Gastroesophageal sphincter (tissue), 4 donors: ENCODE data around the gene ZNF223. TPM values are rescaled to one million over a fixed set of nuclear protein-coding genes. Genes with fewer than 3 reads are reported as not detected.
A peak's percentile ranks its signal among the peaks of the same experiment; 100 is the strongest.

Experiments
- ATAC-seq: fragments of 150-250 bp; one replicate; pipeline ENCODE4 v1.9.1; 2016; ENCODE audit warnings: mild to moderate bottlenecking, moderate library complexity
- H3K27ac ChIP-seq, 4 donors: fragments of 200-600 bp; sonication (generic) in 3 of 4; 1 replicate in 3 of 4; 2 replicates in 1 of 4; pipeline ENCODE4 v1.5.1; 2016 to 2019
- H3K27me3 ChIP-seq: fragments of 200-600 bp; sonication (generic); one replicate; pipeline ENCODE4 v1.5.1; 2019
- H3K36me3 ChIP-seq, 2 donors: fragments of 200-600 bp; sonication (generic); one replicate each; pipeline ENCODE4 v1.5.1; 2019; ENCODE audit warnings: control low read depth in 1 of 2
- H3K4me1 ChIP-seq, 3 donors: fragments of 200-600 bp; sonication (generic); 1 replicate in 2 of 3; 2 replicates in 1 of 3; pipeline ENCODE4 v1.5.1; 2016 to 2019; ENCODE audit warnings: control low read depth in 2 of 3
- H3K4me3 ChIP-seq, 2 donors: fragments of 200-600 bp; sonication (generic); one replicate each; pipeline ENCODE4 v1.5.1; 2019; ENCODE audit warnings: mild to moderate bottlenecking in 1 of 2, moderate library complexity in 1 of 2
- H3K9me3 ChIP-seq, 3 donors: fragments of 200-600 bp; sonication (generic); one replicate each; pipeline ENCODE4 v1.5.1; 2017 to 2019; ENCODE audit warnings: control low read depth in 2 of 3
- CTCF ChIP-seq, 4 experiments: fragments of 200-600 bp in 2 of 4; fragments of 450-650 bp in 2 of 4; sonication (generic) in 1 of 4; IDR thresholded peaks; one replicate each; pipeline ENCODE4 v1.5.1; 2017 to 2019; ENCODE audit warnings: antibody characterized with exemption in 4 of 4, mild to moderate bottlenecking in 2 of 4, moderate library complexity in 2 of 4
- EP300 ChIP-seq: sonication (generic); formaldehyde crosslinking; IDR thresholded peaks from one replicate; pipeline ENCODE4 v1.6.1; 2017; ENCODE audit warnings: antibody characterized with exemption, mild to moderate bottlenecking
- POLR2A ChIP-seq, 2 donors: fragments of 450-650 bp; IDR thresholded peaks; one replicate each; pipeline ENCODE4 v1.6.1; 2017; ENCODE audit warnings: antibody characterized with exemption in 2 of 2, mild to moderate bottlenecking in 2 of 2, moderate library complexity in 1 of 2
- POLR2AphosphoS5 ChIP-seq: sonication (generic); formaldehyde crosslinking; IDR thresholded peaks from one replicate; pipeline ENCODE4 v1.6.1; 2017; ENCODE audit warnings: antibody characterized with exemption
- WGBS, 2 donors: methylation state at CpG; one replicate each; pipeline ENCODE4 v1.1.5; 2018; ENCODE audit warnings: low coverage in 1 of 2; 5-methylcytosine and 5-hydroxymethylcytosine counted together
- total RNA-seq, 4 donors: library from RNA; depleted of rRNA; stranded (reverse); fragments of >200 nt; gene quantifications; one replicate each; pipeline ENCODE4 v1.1.0, GENCODE V29; 2016

Gene ZNF223
- total RNA-seq, 4 donors from 2014 or later, result 2.3 to 5.5 (median 4.4) TPM

DNA sequence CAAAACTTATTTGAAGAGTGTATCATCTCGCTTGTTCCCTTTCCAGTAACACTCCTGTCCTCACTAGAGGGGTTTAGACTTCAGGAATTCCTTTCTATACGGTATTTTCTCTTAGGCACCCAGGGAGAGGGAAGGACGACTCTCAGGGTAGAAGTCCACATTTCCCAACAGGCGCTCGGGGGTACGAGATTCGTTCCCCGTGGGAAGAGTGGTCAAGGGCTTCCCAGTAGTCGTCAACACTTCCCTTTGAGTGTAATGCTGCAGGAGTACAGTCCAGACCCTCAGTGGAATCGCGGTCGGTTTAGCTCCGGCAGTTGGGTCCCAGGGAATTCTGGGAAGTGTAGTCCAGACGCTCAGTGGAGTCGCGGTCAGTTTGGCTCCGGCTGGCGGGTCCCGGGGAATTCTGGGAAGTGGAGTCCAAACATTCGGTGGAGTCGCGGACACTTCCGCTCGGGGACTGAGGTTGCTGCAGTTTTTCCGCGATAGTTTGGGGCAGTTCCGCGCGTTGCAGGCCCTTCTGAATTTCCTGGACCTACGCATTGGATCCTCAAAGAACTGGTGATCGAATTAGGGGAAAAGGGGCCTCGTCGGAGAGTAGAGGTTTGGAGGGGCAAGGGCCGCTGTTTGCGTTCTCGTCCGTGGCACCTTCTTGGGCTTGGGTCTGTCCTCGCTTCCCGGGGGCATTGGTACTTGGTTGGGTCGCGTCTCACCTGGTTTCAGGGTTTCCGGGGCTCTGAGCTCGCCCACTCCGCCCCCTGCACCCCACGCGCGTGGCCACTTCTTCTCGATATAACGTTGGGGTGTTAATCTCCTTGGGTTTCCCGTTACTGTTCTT lies 42.3 kb downstream of the ZNF223 start, which contains the start of gene ZNF224:
Gene ZNF224, plus strand, starts transcription at position 431 of the 835 bp plus-strand sequence. CDS start 3,513 bp downstream, outside the sequence.
- Histone ChIP-seq H3K27me3 (no peaks in the 10 kb centered on the region), H3K9me3 (peaks cover 0 to 9% (median 0%) of the 10 kb centered on the region in 3 donors), H3K4me3 (peak within 1 kb of the TSS; percentile 41 to 77), H3K36me3 (peaks cover 0 to 27% of the 10 kb centered on the region in 2 donors), H3K27ac (peak within 1 kb of the TSS; percentile 11 to 83 (median 82)), H3K4me1 (peaks cover 0 to 21% (median 0%) of the 10 kb centered on the region in 3 donors)
- 0% methylated on average over 4 to 24 of the region's 50 CpGs for WGBS, 2 donors
- ATAC-seq, result peak; percentile 99
- TF ChIP-seq CTCF (IDR thresholded peaks at IDR 0.05) (no peak), POLR2AphosphoS5 (peak; percentile 60)

GRCh38 chr19:44107751-44108150 lies 55.9 kb downstream of the ZNF223 start:
- Histone ChIP-seq H3K4me1 (peaks cover 0 to 12% (median 3%) of the 10 kb centered on the region in 3 donors), H3K36me3 (peaks cover 13 to 64% of the 10 kb centered on the region in 2 donors), H3K27me3 (no peaks in the 10 kb centered on the region), H3K27ac (no peak overlapping the region), H3K4me3 (no peak overlapping the region), H3K9me3 (peaks cover 0 to 82% (median 6%) of the 10 kb centered on the region in 3 donors)
- no peak for ATAC-seq
- WGBS, 2 donors, result 87 to 93% methylated on average over 3 of the region's 3 CpGs
- TF ChIP-seq EP300, result no peak
- TF ChIP-seq POLR2AphosphoS5, result no peak
- no peak for TF ChIP-seq POLR2A (IDR thresholded peaks at IDR 0.05)
- no peak for TF ChIP-seq CTCF (IDR thresholded peaks at IDR 0.05)

DNA sequence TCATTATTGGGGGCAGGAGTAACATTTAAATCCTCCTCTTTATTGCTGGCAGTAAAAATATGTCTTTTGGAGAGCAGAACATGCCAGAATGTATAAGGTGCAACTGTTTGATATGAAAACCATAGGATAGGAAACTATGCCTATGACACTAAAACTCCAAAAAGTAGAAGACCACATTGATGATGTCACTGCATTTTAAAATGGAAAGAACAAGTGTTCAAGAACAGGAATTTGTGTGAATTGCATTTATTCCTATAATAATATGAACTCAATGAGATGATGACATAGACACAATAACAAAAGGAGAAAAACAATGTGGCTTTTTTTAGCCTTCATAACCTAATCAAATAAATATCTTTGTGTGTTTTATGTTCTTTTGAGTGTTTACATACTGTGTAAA lies 57.6 kb downstream of the ZNF223 start:
- Histone ChIP-seq H3K36me3 (peaks cover 13 to 47% of the 10 kb centered on the region in 2 donors), H3K27ac (no peak overlapping the region), H3K4me3 (no peak overlapping the region), H3K9me3 (peaks cover 0 to 68% (median 6%) of the 10 kb centered on the region in 3 donors), H3K4me1 (peaks cover 3 to 20% (median 5%) of the 10 kb centered on the region in 3 donors), H3K27me3 (no peaks in the 10 kb centered on the region)
- TF ChIP-seq POLR2AphosphoS5 (no peak), POLR2A (IDR thresholded peaks at IDR 0.05) (no peak), CTCF (IDR thresholded peaks at IDR 0.05) (no peak), EP300 (no peak)
- ATAC-seq, result no peak

- peaks cover 3 to 36% of the 10 kb centered on the region in 2 donors for H3K36me3 ChIP-seq
- no peaks in the 10 kb centered on the region for H3K27me3 ChIP-seq
- WGBS, 2 donors, result 5 to 8% methylated on average over 12 to 16 of the region's 17 CpGs
- peak overlapping the region in 1 of 2 donors; percentile 67 for H3K4me3 ChIP-seq
- H3K4me1 ChIP-seq, result peaks cover 3 to 27% (median 6%) of the 10 kb centered on the region in 3 donors
- no peak overlapping the region for H3K27ac ChIP-seq
- no peak for ATAC-seq
- TF ChIP-seq CTCF (IDR thresholded peaks at IDR 0.05), result no peak
- no peak for TF ChIP-seq POLR2AphosphoS5
- no peak for TF ChIP-seq EP300
- TF ChIP-seq POLR2A (IDR thresholded peaks at IDR 0.05), result no peak
- H3K9me3 ChIP-seq, result peaks cover 0 to 43% (median 6%) of the 10 kb centered on the region in 3 donors
Observed at GRCh38 chr19:44111910-44112463, 60.2 kb downstream of the ZNF223 start.
